ENCODE data around the gene SOX2. TPM values are rescaled to one million over a fixed set of nuclear protein-coding genes. Genes with fewer than 3 reads are reported as not detected.

The SOX2 gene
- total RNA-seq (2022; extraction: Qiagen RNA extraction; ENCODE audit: low read depth), result 0.76 to 1.0 TPM (median 0.87 TPM) in 5 replicates

DNA sequence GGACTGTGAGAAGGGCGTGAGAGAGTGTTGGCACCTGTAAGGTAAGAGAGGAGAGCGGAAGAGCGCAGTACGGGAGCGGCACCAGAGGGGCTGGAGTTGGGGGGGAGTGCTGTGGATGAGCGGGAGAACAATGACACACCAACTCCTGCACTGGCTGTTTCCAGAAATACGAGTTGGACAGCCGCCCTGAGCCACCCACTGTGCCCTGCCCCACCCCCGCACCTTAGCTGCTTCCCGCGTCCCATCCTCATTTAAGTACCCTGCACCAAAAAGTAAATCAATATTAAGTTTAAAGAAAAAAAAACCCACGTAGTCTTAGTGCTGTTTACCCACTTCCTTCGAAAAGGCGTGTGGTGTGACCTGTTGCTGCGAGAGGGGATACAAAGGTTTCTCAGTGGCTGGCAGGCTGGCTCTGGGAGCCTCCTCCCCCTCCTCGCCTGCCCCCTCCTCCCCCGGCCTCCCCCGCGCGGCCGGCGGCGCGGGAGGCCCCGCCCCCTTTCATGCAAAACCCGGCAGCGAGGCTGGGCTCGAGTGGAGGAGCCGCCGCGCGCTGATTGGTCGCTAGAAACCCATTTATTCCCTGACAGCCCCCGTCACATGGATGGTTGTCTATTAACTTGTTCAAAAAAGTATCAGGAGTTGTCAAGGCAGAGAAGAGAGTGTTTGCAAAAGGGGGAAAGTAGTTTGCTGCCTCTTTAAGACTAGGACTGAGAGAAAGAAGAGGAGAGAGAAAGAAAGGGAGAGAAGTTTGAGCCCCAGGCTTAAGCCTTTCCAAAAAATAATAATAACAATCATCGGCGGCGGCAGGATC lies at the start of gene SOX2:
TSS of gene SOX2 (plus strand) at position 601 of the 811 bp plus-strand sequence. CDS start 436 bp downstream, outside the sequence.

